Activated T-cell treated with anti-CD3 and anti-CD28 coated beads, Interleukin-2, amount 50 U/mL, for 1 hour (primary cell): ENCODE results near the gene RAB1B.

Source experiments
- DNase-seq: peaks from one replicate; pipeline ENCODE4 v3.0.0-alpha.2; 2020

RAB1B gene

DNA sequence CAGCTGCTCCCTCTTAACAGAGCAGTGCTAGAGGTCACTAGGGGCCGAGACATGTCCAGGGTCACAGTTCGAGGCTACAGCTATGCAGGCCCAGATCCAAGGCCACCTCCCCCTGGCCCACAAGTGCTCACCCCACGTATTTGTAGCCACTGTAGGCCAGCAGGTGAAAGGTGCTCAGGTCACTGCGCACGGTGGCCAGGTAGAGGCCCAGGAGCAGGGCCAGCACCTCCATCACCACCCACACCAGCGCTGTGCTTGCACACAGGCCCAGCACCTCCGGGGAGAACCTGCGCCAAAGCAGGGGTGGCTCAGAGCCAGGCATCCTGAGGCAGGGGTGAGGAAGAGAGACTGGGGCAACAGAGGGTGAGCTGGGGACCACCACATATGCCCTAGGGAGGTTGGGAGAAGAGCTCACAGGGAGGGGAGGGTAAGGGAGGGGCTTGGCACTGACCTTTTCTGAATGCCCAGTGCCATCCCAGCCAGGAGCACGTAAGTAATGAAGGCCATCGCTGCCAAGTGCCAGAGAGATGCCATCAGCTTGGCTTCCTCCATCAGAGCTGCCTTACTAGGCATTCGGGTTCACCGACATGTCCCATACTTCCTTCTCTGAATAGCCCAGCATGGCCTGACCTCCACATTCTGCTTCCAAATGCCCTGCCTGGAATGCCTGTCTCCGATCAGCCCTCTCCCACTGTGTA is 17.0 kb downstream of the RAB1B start:
- no peak for DNase-seq

GRCh38 chr11:66286699-66287098 is 18.3 kb downstream of the RAB1B start:
- no peak for DNase-seq

GRCh38 chr11:66287211-66287888 is 18.9 kb downstream of the RAB1B start:
- DNase-seq: no peak

DNA sequence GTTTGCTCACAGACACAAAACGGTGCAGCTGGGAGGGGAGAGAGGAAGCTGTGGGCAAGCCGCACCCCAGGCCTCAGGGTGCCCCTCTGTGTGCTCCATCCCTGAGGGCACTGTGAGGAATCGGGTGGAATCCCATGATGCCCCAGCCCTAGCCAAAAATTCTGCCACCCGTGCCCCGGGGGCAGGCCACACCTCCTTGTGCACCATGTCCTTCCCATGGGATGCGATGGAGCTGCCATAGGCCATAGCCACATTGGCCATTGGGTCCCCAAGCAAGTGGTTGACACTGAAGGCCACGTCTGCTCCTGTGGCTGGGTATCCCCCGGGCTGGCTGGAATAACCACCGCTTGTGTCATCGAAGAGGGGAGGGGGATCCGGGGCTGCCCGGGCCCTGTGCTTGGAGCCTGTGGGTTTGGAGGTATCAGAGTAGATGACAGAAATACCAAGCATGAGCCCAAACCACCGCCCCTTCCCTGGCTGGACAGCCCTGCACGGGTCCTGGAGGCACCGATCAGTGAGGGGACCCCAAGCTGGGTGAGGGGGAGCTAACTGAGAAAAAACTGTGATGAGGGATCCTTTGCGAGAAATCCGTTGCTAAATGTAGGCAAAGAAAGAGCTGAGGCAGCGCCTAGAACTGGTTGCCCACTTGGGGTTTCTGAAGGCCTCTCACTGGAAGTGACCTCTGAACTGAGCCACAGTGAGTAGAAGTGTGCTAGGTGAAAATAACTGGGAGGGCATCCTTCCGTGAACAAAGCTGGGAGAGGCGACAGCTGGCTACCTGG is 19.6 kb downstream of the RAB1B start:
- DNase-seq: no peak

- DNase-seq: peak; percentile 95
These were observed 20.5 kb downstream of the RAB1B start, which contains the start of gene YIF1A for GRCh38 chr11:66288671-66289547. TSS of gene YIF1A (minus strand) at chr11:66289143. CDS start at chr11:66288985, 158 bp downstream.

- no peak for DNase-seq
These were observed 21.3 kb downstream of the RAB1B start for GRCh38 chr11:66289548-66290329.

GRCh38 chr11:66290330-66290621 is 21.8 kb downstream of the RAB1B start:
- no peak for DNase-seq

- no peak for DNase-seq
These were observed 22.9 kb downstream of the RAB1B start for GRCh38 chr11:66291303-66291705.

GRCh38 chr11:66291706-66292542 is 23.5 kb downstream of the RAB1B start, which contains the start of gene TMEM151A:
TSS of gene TMEM151A (plus strand) at chr11:66291894. CDS start at chr11:66292014, 120 bp downstream.
- DNase-seq: peak; percentile 51

DNA sequence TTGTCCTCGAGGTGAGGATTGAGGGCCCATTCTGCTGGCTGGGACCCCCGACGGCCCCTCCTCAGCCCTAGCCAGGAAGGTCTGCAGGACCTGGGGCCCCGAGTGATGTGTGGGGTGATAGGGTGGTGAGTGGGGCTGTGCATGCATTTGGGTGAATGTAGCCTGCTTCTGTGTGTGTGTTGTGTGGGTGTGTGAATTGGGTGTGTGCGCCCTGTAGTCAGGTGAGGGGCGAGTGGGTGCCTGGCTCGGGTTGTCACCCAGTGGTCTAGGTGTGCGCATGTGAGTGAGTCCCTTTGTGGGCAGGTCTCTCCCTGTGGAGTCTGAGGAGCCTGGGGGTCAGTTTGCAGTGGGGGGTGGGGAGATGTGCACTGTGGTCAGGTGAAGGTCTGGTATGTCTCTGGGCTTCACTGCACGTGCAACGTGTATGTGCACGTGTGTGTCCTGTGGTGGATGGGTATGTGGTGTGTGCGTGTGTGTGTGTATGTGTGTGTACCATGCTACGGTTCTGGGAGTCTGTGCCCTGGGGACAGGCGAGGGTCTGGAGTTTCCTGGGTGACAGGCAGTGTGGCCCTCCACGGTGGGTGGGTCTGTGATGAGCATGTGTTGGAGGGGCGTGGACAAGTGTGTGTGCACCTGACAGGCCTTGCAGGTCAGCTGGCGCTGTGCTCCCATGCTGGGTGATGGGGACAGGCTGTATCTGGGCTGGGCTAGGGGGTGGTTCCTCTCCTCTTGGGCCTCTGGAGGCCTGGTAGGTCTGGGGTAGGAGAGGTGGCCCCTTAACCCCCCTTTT is 24.3 kb downstream of the RAB1B start:
- DNase-seq: no peak

DNA sequence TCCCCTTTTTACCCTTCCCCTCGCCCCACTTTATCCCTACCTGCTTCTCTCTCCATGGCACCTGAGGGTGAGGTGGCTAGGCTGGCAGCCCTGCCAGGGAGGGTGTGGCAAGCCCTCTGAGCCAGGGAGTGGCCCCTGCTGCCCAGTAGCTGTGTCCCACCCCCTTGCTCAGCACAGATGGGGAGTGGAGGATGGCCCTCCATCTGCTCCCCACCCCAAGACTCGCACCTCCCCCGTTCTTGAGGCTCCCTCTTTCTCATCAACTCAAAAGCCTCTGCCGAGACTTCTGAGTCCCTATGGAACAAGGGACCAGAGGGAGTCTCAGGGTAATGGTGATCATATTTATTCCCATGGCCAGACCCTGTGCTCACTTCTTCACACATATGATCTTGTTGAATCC is 24.9 kb downstream of the RAB1B start:
- no peak for DNase-seq

GRCh38 chr11:66293777-66294625 is 25.6 kb downstream of the RAB1B start:
- no peak for DNase-seq

- no peak for DNase-seq
These were observed 26.5 kb downstream of the RAB1B start for GRCh38 chr11:66294626-66295620.

GRCh38 chr11:66297610-66298009 is 29.2 kb downstream of the RAB1B start:
- DNase-seq: no peak

DNA sequence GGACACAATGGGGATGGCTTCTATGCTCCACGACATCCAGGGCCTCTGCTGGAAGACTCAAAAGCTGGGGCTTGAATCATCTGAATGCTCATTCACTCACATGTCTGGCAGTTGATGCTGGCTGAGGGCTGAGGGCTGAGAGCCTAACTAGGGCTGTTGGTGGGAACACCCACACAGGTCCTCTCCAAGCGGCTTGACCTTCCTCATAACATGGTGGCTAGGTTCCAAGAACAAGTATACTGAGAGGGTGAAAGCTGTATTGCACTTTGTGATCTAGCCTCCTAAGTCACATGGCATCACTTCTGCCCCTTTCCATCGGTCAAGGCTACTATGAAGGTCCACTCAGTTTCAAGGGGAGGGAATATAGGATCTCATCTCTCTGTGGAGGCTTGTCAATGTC is 30.7 kb downstream of the RAB1B start:
- no peak for DNase-seq

DNA sequence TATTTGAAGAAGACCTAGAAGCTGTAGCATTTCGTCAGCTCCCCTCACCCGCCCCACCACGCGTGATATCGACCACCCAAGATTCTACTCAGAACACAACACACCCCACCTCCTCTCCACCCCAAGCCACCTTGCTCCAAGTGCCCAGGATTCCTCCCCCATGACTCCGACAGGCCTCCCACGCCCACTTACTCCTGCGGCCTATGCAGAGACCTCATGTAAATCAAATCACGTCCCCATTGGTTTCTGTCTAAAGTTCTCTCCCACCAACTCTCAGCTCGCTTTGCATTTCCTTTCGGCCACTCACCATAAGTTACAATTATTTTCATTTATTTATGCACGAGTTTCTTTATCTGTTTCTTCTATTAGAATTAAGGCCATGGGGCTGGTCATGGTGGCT is 34.2 kb downstream of the RAB1B start:
- no peak for DNase-seq

DNA sequence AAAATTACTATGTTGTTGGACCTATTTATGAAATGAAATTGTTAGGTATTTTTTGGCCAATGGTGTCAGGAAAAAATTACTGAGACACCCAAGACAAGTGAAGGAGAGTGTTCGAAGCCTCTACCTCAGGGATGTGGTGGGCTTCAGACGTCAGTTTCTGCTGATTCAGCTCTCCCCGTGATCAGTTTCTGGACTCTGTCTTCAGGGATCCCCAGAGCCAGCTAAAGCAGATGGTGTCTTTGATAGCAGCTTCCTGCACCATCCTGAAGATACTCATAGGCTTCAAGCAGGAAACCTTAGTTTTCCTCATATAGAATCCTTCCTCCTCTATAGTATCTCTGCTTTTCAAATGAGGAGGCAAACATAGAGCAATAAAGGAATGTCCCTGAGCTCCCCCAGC is 41.0 kb downstream of the RAB1B start:
- no peak for DNase-seq

DNA sequence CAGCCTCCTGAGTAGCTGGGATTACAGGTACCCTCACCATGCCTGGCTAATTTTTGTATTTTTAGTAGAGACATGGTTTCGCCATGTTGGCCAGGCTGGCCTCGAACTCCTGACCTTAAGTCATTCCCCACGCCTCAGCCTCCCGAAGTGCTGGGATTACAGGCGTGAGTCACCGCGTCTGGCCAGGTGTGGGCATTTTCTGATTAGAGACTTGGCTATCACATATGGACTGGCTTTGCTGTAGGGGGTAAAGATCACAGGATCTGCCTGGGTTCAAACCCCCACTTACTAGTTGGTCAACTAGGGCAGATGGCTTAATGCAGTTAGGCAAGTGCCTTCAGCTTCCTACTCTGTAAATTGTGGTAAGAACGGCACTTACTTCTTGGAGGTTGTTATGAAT is 41.9 kb downstream of the RAB1B start:
- DNase-seq: no peak
